Measurements from ENCODE around the gene EPB41L3. TPM values are rescaled to one million over a fixed set of nuclear protein-coding genes. Genes with fewer than 3 reads are reported as not detected.

EPB41L3 gene
- total RNA-seq, 4 donors from 2014 or later, result 97.3 to 403 (median 134) TPM

GRCh38 chr18:5469340-5469739, 74.5 kb downstream of the EPB41L3 start:
- WGBS, 2 donors (ENCODE audit: low coverage in 1 of 2), result 91% methylated on average over 13 of the region's 13 CpGs; no CpG with 5 or more reads in 1 of the 2 donors
- Histone ChIP-seq H3K4me1 (no peaks in the 10 kb centered on the region), H3K4me3 (no peak overlapping the region), H3K27me3 (no peaks in the 10 kb centered on the region), H3K27ac (no peak overlapping the region), H3K9me3 (no peaks in the 10 kb centered on the region), H3K36me3 (no peaks in the 10 kb centered on the region)
- in situ Hi-C loops (cut with MboI; ENCODE audit: low pct_ligation_motif_present in 1 of 4, low pct_unique_long_range_greater_than_20kb in 1 of 4, low sequenced_read_pairs in 3 of 4), result loop anchor here in 1 of 4 donors (25.0 kb wide), 1 partner anchor 107 kb away; no protein-coding TSS in a partner anchor
- no peak for TF ChIP-seq EP300 (IDR thresholded peaks at IDR 0.05; ENCODE audit: low read depth)
- TF ChIP-seq CTCF (IDR thresholded peaks at IDR 0.05), result no peak
- no peak for TF ChIP-seq POLR2AphosphoS5 (IDR thresholded peaks at IDR 0.05)
- TF ChIP-seq POLR2A (IDR thresholded peaks at IDR 0.05), result no peak
- intact Hi-C loops (cut with DNase I; ENCODE audit: low total_unique reads), result no loop called here
- no peak for DNase-seq

GRCh38 chr18:5468394-5468793, 75.4 kb downstream of the EPB41L3 start:
- Histone ChIP-seq H3K9me3 (no peaks in the 10 kb centered on the region), H3K27ac (no peak overlapping the region), H3K27me3 (no peaks in the 10 kb centered on the region), H3K4me3 (no peak overlapping the region), H3K36me3 (no peaks in the 10 kb centered on the region), H3K4me1 (no peaks in the 10 kb centered on the region)
- no peak for DNase-seq
- TF ChIP-seq POLR2AphosphoS5 (IDR thresholded peaks at IDR 0.05), result no peak
- TF ChIP-seq CTCF (IDR thresholded peaks at IDR 0.05), result no peak
- no peak for TF ChIP-seq EP300 (IDR thresholded peaks at IDR 0.05; ENCODE audit: low read depth)
- TF ChIP-seq POLR2A (IDR thresholded peaks at IDR 0.05), result no peak
- intact Hi-C loops (cut with DNase I; ENCODE audit: low total_unique reads), result no loop called here
- WGBS, 2 donors (ENCODE audit: low coverage in 1 of 2), result 67 to 92% methylated on average over 1 to 8 of the region's 9 CpGs
- in situ Hi-C loops (cut with MboI; ENCODE audit: low pct_ligation_motif_present in 1 of 4, low pct_unique_long_range_greater_than_20kb in 1 of 4, low sequenced_read_pairs in 3 of 4), result loop anchor here in 1 of 4 donors (25.0 kb wide), 1 partner anchor 106 kb away; no protein-coding TSS in a partner anchor

GRCh38 chr18:5467671-5468070, 76.1 kb downstream of the EPB41L3 start:
- H3K4me1 ChIP-seq, result peaks cover 0 to 3% (median 0%) of the 10 kb centered on the region in 4 donors
- H3K9me3 ChIP-seq, result no peaks in the 10 kb centered on the region
- TF ChIP-seq EP300 (IDR thresholded peaks at IDR 0.05; ENCODE audit: low read depth), result no peak
- H3K36me3 ChIP-seq, result no peaks in the 10 kb centered on the region
- no peak overlapping the region for H3K27ac ChIP-seq
- no peak overlapping the region for H3K4me3 ChIP-seq
- no peaks in the 10 kb centered on the region for H3K27me3 ChIP-seq
- in situ Hi-C loops (cut with MboI; ENCODE audit: low pct_ligation_motif_present in 1 of 4, low pct_unique_long_range_greater_than_20kb in 1 of 4, low sequenced_read_pairs in 3 of 4) (loop anchor here in 1 of 4 donors (25.0 kb wide), 1 partner anchor 105 kb away; no protein-coding TSS in a partner anchor), intact Hi-C loops (cut with DNase I; ENCODE audit: low total_unique reads) (no loop called here)
- 86 to 93% methylated on average over 1 to 6 of the region's 6 CpGs for whole genome bisulfite sequencing, 2 donors (ENCODE audit: low coverage in 1 of 2)
- DNase-seq, result no peak

GRCh38 chr18:5466256-5466655, 77.5 kb downstream of the EPB41L3 start:
- Histone ChIP-seq H3K27ac (no peak overlapping the region), H3K4me1 (peaks cover 0 to 15% (median 0%) of the 10 kb centered on the region in 4 donors), H3K27me3 (no peaks in the 10 kb centered on the region), H3K4me3 (no peak overlapping the region), H3K9me3 (no peaks in the 10 kb centered on the region), H3K36me3 (no peaks in the 10 kb centered on the region)
- no peak for TF ChIP-seq POLR2AphosphoS5 (IDR thresholded peaks at IDR 0.05)
- TF ChIP-seq CTCF (IDR thresholded peaks at IDR 0.05), result no peak
- in situ Hi-C loops (cut with MboI; ENCODE audit: low pct_ligation_motif_present in 1 of 4, low pct_unique_long_range_greater_than_20kb in 1 of 4, low sequenced_read_pairs in 3 of 4) (loop anchor here in 1 of 4 donors (25.0 kb wide), 1 partner anchor 104 kb away; no protein-coding TSS in a partner anchor), intact Hi-C loops (cut with DNase I; ENCODE audit: low total_unique reads) (no loop called here)
- 82 to 85% methylated on average over 5 of the region's 5 CpGs for WGBS, 2 donors (ENCODE audit: low coverage in 1 of 2)
- no peak for DNase-seq

GRCh38 chr18:5464251-5464650, 79.5 kb downstream of the EPB41L3 start:
- no peak for DNase-seq
- no peaks in the 10 kb centered on the region for H3K36me3 ChIP-seq
- in situ Hi-C loops (cut with MboI; ENCODE audit: low pct_ligation_motif_present in 1 of 4, low pct_unique_long_range_greater_than_20kb in 1 of 4, low sequenced_read_pairs in 3 of 4) (loop anchor here in 1 of 4 donors (25.0 kb wide), 1 partner anchor 102 kb away; no protein-coding TSS in a partner anchor), intact Hi-C loops (cut with DNase I; ENCODE audit: low total_unique reads) (no loop called here)
- no peak overlapping the region for H3K4me3 ChIP-seq
- TF ChIP-seq CTCF (IDR thresholded peaks at IDR 0.05) (no peak), POLR2A (IDR thresholded peaks at IDR 0.05) (no peak), EP300 (IDR thresholded peaks at IDR 0.05; ENCODE audit: low read depth) (no peak), POLR2AphosphoS5 (IDR thresholded peaks at IDR 0.05) (no peak)
- peaks cover 0 to 15% (median 0%) of the 10 kb centered on the region in 4 donors for H3K4me1 ChIP-seq
- H3K27ac ChIP-seq, result peak overlapping the region in 1 of 4 donors; percentile 23
- no peaks in the 10 kb centered on the region for H3K9me3 ChIP-seq
- 48 to 64% methylated on average over 2 of the region's 2 CpGs for WGBS, 2 donors (ENCODE audit: low coverage in 1 of 2)
- H3K27me3 ChIP-seq, result no peaks in the 10 kb centered on the region
